NCI-H345 (cell line): ENCODE measurements around the gene TMEM151A.

Experiments
- DNase-seq: peaks from one replicate; lab custom pipeline; 2025; lab: John Stamatoyannopoulos, UW

TMEM151A gene

GRCh38 chr11:66322732-66323427, 31.2 kb downstream of the TMEM151A start:
- DNase-seq, result no peak

- no peak for DNase-seq
Observed at GRCh38 chr11:66323684-66324083, 32.0 kb downstream of the TMEM151A start.

GRCh38 chr11:66324664-66325063, 33.0 kb downstream of the TMEM151A start:
- DNase-seq, result no peak

- DNase-seq, result no peak
Observed at GRCh38 chr11:66325263-66325671, 33.6 kb downstream of the TMEM151A start.

GRCh38 chr11:66326261-66327111, 34.8 kb downstream of the TMEM151A start:
- DNase-seq, result no peak

- no peak for DNase-seq
Observed at GRCh38 chr11:66327171-66328030, 35.7 kb downstream of the TMEM151A start.

- DNase-seq, result no peak
Observed at GRCh38 chr11:66328031-66328301, 36.3 kb downstream of the TMEM151A start.

- DNase-seq, result peak; percentile 78
Observed at GRCh38 chr11:66328302-66329144, 36.8 kb downstream of the TMEM151A start.

GRCh38 chr11:66329165-66329673, 37.5 kb downstream of the TMEM151A start:
- DNase-seq, result no peak

- DNase-seq, result no peak
Observed at GRCh38 chr11:66330931-66331330, 39.2 kb downstream of the TMEM151A start.

GRCh38 chr11:66331542-66332370, 40.1 kb downstream of the TMEM151A start:
- DNase-seq, result no peak

- no peak for DNase-seq
Observed at GRCh38 chr11:66332371-66333219, 40.9 kb downstream of the TMEM151A start.

- DNase-seq, result no peak
Observed at GRCh38 chr11:66333220-66333877, 41.7 kb downstream of the TMEM151A start.

- DNase-seq, result no peak
Observed at GRCh38 chr11:66333896-66334604, 42.4 kb downstream of the TMEM151A start.

GRCh38 chr11:66334605-66335442, 43.1 kb downstream of the TMEM151A start:
- DNase-seq, result no peak

- DNase-seq, result no peak
Observed at GRCh38 chr11:66335531-66336233, 44.0 kb downstream of the TMEM151A start.
